ENCODE results near the gene MYO18A.

Gene MYO18A

DNA sequence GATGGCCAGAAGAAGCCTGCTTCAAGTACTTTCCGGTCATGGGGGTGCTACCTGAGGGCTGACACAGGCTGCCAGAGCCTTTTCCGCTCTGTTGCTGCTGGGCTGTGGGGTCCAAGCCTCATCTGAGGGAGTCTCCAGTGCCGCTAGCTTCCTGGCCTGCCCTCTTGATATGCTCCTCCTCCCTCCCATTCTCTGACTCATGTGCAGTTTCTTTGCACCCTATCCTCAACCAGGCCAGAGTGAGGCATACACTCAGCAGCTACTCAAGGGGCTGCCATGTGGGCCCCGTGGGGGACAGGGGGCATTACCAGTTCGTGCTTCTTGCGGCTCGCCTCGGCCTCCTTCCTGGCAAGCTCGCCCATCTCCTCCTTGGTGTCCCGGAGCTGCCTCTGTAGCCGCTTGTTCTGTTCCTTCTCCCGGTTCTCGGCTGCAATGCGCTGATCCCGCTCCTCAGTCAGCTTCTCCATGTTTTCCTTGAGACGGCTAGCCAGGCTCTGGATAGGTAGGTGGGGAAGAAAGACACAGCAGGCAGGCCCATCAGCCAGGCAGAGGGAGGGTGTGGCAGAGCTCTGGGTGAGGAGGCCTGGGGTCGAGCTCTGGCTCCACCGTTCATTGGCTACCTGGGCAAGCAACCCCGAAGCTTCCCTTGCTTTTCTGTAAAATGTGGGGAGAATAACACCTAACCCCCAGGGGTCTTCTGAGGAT lies 93.4 kb downstream of the MYO18A start:
- no peak overlapping the region for H3K4me3 ChIP-seq (replicated peaks; ENCODE audit: low read depth, low read length)
- no peak for DNase-seq (ENCODE audit: low read depth)
- TF ChIP-seq, protein P1, sequence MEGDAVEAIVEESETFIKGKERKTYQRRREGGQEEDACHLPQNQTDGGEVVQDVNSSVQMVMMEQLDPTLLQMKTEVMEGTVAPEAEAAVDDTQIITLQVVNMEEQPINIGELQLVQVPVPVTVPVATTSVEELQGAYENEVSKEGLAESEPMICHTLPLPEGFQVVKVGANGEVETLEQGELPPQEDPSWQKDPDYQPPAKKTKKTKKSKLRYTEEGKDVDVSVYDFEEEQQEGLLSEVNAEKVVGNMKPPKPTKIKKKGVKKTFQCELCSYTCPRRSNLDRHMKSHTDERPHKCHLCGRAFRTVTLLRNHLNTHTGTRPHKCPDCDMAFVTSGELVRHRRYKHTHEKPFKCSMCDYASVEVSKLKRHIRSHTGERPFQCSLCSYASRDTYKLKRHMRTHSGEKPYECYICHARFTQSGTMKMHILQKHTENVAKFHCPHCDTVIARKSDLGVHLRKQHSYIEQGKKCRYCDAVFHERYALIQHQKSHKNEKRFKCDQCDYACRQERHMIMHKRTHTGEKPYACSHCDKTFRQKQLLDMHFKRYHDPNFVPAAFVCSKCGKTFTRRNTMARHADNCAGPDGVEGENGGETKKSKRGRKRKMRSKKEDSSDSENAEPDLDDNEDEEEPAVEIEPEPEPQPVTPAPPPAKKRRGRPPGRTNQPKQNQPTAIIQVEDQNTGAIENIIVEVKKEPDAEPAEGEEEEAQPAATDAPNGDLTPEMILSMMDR (IDR thresholded peaks at IDR 0.05; ENCODE audit: low read length, missing control alignments): no peak

DNA sequence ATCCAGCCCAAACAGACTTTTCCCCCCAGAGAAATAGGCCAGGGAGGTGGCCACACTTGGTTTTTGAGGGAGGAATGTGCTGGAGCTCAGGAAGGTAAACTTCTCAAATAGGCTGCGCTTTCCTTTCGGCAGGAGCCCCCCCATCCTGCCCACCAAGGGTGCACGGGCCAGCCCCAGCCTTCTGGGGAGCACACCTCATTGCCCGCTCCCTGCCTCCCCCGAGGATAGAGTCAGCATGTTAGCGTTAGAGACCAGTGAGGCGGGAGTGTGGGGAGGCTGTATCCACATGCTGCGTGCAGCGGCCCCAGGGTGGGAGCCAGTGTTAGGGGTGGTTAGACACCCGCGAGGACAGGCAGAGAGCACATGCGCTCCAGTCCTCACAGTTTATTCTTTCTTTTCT lies 95.0 kb downstream of the MYO18A start:
- TF ChIP-seq, protein P1 (IDR thresholded peaks at IDR 0.05; ENCODE audit: low read length, missing control alignments): no peak
- no peak for DNase-seq (ENCODE audit: low read depth)

DNA sequence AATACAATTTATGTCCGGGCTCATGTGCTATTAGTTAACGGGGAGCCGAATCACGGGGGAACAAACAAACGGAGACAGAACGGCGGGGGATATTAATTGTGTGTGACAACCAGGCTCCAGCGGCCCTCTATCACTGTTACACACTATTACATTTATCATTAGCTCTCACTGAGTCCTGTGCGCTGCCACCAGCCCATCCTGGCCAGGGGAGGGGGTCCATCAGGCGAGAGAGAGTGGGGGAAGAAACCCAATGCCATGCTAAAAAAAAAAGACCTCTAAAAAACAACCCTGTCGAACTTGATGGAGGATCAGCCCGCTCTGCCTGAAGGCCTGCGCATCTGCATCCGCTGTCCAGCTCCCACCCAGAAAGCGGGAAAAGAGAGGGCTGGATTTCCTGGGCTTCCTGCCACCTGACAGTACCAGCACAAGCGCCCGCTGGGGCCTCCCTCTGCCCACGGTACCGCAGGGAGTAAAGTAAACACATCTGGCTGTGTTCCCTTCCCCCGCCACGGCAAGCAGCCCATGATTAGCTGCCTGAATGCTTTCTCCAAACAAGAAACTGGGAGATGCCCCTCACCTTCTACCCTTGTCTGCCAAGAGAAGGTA lies 95.6 kb downstream of the MYO18A start:
- no peak overlapping the region for H3K4me3 ChIP-seq (replicated peaks; ENCODE audit: low read depth, low read length)
- DNase-seq (ENCODE audit: low read depth): no peak
- TF ChIP-seq, protein P1 (IDR thresholded peaks at IDR 0.05; ENCODE audit: low read length, missing control alignments): no peak

More for the DNA sequence above, 95.0 kb downstream of the MYO18A start:
- no peak overlapping the region for H3K4me3 ChIP-seq (replicated peaks; ENCODE audit: low read depth, low read length)

DNA sequence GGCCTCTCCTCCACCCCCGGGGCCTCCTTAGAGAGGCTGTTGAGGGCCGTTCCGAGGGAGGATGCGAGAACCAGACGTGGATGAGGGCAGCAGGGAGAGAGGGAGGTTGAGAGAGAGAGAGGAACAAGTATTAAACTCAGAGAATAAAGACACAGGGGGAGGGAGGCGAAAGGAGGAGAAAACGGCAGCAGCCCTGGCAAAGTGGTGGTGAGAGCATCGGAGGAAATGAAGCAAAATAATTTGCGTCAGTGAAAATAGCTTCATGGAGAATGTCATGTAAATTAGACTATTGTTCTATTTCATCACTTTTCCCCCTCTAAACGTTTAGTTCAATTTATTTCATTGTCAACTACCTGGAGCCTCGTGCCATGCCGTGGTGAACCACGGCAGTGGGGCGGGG lies 99.2 kb downstream of the MYO18A start:
- TF ChIP-seq, protein P1 (IDR thresholded peaks at IDR 0.05; ENCODE audit: low read length, missing control alignments): no peak
- DNase-seq (ENCODE audit: low read depth): no peak
- H3K4me3 ChIP-seq (replicated peaks; ENCODE audit: low read depth, low read length): no peak overlapping the region

DNA sequence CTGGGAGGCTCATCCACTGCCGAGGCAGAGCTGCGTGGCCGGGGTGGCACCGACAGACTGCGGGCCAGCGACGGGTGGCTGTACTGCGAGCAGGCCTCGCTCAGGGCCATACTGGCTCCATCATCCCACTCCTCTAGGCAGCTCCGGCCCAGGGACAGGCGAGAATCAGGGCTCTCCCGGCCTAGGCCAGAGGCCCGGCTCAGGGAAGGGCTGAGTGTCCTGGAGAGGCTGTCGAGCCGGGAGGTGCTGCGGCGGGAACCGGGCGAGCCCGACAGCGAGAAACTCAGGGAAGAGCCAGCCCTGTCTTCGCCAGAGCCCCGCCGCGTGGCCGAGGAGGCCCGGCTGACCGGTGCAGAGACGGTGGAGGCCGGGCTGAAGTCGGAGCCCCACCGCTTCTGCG lies 99.9 kb downstream of the MYO18A start:
- no peak overlapping the region for H3K4me3 ChIP-seq (replicated peaks; ENCODE audit: low read depth, low read length)
- TF ChIP-seq, protein P1 (IDR thresholded peaks at IDR 0.05; ENCODE audit: low read length, missing control alignments): no peak
- no peak for DNase-seq (ENCODE audit: low read depth)

DNA sequence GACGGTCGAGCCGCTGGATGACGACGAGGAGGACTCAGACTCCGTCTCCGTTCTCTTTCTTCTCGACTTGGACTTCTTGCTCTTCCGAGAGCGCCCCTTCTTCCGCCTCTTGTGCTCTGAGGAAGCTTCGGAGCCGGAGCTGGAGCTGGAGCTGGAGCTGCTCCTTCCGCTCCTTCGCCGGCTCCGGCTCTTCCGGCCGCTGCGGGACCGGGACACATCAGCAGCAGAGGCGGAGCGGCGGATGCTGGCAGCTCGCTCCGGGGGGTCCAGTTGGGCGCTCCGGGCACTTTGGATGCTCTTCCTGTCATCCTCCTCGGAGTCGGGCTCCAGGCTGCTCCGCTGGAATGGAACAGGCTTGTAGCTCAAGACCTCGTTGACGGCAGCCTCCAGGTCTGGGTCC lies 100.3 kb downstream of the MYO18A start:
- no peak for DNase-seq (ENCODE audit: low read depth)
- TF ChIP-seq, protein P1 (IDR thresholded peaks at IDR 0.05; ENCODE audit: low read length, missing control alignments): no peak
- no peak overlapping the region for H3K4me3 ChIP-seq (replicated peaks; ENCODE audit: low read depth, low read length)

DNA sequence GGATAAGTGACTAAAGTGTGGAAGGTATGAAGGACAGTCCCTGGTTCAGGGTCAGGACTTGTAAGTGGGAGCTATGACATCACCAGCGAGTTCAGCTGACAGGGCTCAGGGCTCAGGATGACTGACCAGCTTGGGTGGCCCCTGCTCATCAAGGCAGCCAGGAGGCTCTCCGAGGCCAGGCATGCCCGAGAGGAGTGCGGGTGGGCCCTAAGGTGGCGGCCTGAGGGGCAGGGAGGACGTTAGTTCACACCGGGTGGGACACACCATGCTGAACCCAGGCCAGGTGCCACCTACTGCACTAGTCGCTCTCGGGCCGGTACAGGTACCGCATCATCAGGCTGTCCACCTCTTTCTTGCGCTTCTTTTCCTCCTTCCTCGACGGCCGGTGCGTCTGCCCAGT lies 100.8 kb downstream of the MYO18A start:
- TF ChIP-seq, protein P1 (IDR thresholded peaks at IDR 0.05; ENCODE audit: low read length, missing control alignments): no peak
- DNase-seq (ENCODE audit: low read depth): no peak
- H3K4me3 ChIP-seq (replicated peaks; ENCODE audit: low read depth, low read length): no peak overlapping the region
